ENCODE results near the gene TEX54.

- peak; percentile 35 to 36 for TF ChIP-seq CTCF (conservative IDR thresholded peaks at IDR 0.05 in 1 of 2, IDR thresholded peaks at IDR 0.05 in 1 of 2; ENCODE audit: low read depth in 1 of 2, low read length in 2 of 2)
- TF ChIP-seq EZH2 (IDR thresholded peaks at IDR 0.05; ENCODE audit: low read length, missing control alignments): no peak
Observed at GRCh38 chr11:62880803-62881578, 48.4 kb upstream of the TEX54 start, which contains the start of gene SLC3A2.

Measured in fibroblast of lung (primary cell).